Upper lobe of right lung (tissue), 1 donor: ENCODE data around the gene PLXNB2. TPM values are rescaled to one million over a fixed set of nuclear protein-coding genes. Genes with fewer than 3 reads are reported as not detected.
A peak's percentile ranks its signal among the peaks of the same experiment; 100 is the strongest.
"Not testable (repeated sequence)": the region's sequence is repeated elsewhere in the genome, so short reads cannot be mapped to it uniquely, and the experiment has no call there.

Experiments used
- ATAC-seq: fragments of 200-7000 bp; cut with Tn5 transposase; one replicate; pipeline ENCODE4 v1.9.1; 2020; ENCODE audit warnings: mild to moderate bottlenecking, moderate library complexity
- DNase-seq: peaks from one replicate; pipeline ENCODE4 v3.0.0-alpha.2; 2020
- H3K27ac ChIP-seq: fragments of 200-600 bp; one replicate; pipeline ENCODE4 v1.8.0; 2022
- H3K27me3 ChIP-seq: fragments of 200-600 bp; one replicate; pipeline ENCODE4 v1.8.0; 2022; ENCODE audit warnings: mild to moderate bottlenecking
- H3K36me3 ChIP-seq: fragments of 200-600 bp; one replicate; pipeline ENCODE4 v1.8.0; 2022
- H3K4me1 ChIP-seq: fragments of 200-600 bp; one replicate; pipeline ENCODE4 v1.8.0; 2022
- H3K4me3 ChIP-seq: fragments of 200-600 bp; one replicate; pipeline ENCODE4 v1.8.0; 2022; ENCODE audit warnings: mild to moderate bottlenecking
- H3K9me3 ChIP-seq: fragments of 200-600 bp; one replicate; pipeline ENCODE4 v1.8.0; 2022
- intact Hi-C: fragments of 100-400 bp; cut with DNase I; formaldehyde crosslinking; loops from one replicate; pipeline ENCODE4 v1.11.0; 2022
- total RNA-seq: library from RNA; stranded (reverse); fragmentation: NEBNext Ultra II Directional; extraction: Animal tissue kit (Norgen Biotek cat#: 25700); gene quantifications from one replicate; pipeline ENCODE4 v1.2.1, GENCODE V29; 2021
- TF ChIP-seq, protein P1 (sequence below): fragments of 200-600 bp; IDR thresholded peaks from one replicate; pipeline ENCODE4 v1.8.0; 2022; ENCODE audit warnings: antibody characterized with exemption
- donor health status: DM: no; HTN: yes; CAD: no; lungs with severe emphysema.

The PLXNB2 gene
- total RNA-seq, 1 donor from 2014 or later, result 308 TPM

- Histone ChIP-seq H3K4me3 (no peak overlapping the region), H3K27me3 (no peaks in the 10 kb centered on the region), H3K36me3 (peaks cover 53% of the 10 kb centered on the region), H3K4me1 (peaks cover 18% of the 10 kb centered on the region), H3K27ac (no peak overlapping the region), H3K9me3 (no peaks in the 10 kb centered on the region)
- TF ChIP-seq, protein P1, sequence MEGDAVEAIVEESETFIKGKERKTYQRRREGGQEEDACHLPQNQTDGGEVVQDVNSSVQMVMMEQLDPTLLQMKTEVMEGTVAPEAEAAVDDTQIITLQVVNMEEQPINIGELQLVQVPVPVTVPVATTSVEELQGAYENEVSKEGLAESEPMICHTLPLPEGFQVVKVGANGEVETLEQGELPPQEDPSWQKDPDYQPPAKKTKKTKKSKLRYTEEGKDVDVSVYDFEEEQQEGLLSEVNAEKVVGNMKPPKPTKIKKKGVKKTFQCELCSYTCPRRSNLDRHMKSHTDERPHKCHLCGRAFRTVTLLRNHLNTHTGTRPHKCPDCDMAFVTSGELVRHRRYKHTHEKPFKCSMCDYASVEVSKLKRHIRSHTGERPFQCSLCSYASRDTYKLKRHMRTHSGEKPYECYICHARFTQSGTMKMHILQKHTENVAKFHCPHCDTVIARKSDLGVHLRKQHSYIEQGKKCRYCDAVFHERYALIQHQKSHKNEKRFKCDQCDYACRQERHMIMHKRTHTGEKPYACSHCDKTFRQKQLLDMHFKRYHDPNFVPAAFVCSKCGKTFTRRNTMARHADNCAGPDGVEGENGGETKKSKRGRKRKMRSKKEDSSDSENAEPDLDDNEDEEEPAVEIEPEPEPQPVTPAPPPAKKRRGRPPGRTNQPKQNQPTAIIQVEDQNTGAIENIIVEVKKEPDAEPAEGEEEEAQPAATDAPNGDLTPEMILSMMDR, result no peak
- ATAC-seq (no peak), DNase-seq (no peak)
- intact Hi-C loops, result loop anchor here (10.0 kb wide), 1 partner anchor 49 kb away; the partner anchor contains the start of gene DENND6B
Observed at GRCh38 chr22:50275181-50276055, 32.0 kb downstream of the PLXNB2 start.

DNA sequence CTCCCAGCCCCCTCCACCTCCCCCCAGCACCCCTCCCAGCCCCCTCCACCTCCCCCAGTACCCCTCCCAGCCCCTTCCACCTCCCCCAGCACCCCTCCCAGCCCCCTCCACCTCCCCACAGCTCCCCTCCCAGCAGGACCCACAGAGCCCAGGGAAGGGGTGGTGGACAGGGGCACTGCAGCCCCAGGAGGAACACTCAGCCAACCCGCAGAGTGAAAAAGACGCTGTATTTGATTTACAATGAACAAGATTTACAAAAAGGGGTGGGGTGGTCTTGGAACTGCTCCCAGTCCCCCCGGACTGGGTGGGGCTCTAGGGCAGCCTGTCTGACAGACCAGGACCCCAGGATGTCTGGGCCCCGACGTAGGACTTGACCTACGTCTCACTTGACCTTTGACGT lies 32.7 kb downstream of the PLXNB2 start:
- H3K27me3 ChIP-seq, result no peaks in the 10 kb centered on the region
- no peak for DNase-seq
- ATAC-seq, result no peak
- H3K9me3 ChIP-seq, result no peaks in the 10 kb centered on the region
- TF ChIP-seq, protein P1, result no peak
- peaks cover 20% of the 10 kb centered on the region for H3K4me1 ChIP-seq
- no peak overlapping the region for H3K27ac ChIP-seq
- peaks cover 47% of the 10 kb centered on the region for H3K36me3 ChIP-seq
- intact Hi-C loops, result loop anchor here (10.0 kb wide), 1 partner anchor 50 kb away; the partner anchor contains the start of gene DENND6B
- H3K4me3 ChIP-seq, result no peak overlapping the region

GRCh38 chr22:50274311-50274710 lies 33.1 kb downstream of the PLXNB2 start:
- Histone ChIP-seq H3K27ac (no peak overlapping the region), H3K9me3 (no peaks in the 10 kb centered on the region), H3K4me1 (peaks cover 24% of the 10 kb centered on the region), H3K36me3 (peaks cover 42% of the 10 kb centered on the region), H3K27me3 (no peaks in the 10 kb centered on the region), H3K4me3 (no peak overlapping the region)
- no peak for DNase-seq
- ATAC-seq, result no peak
- intact Hi-C loops, result loop anchor here (10.0 kb wide), 1 partner anchor 50 kb away; the partner anchor contains the start of gene DENND6B
- TF ChIP-seq, protein P1, result peak; percentile 35

DNA sequence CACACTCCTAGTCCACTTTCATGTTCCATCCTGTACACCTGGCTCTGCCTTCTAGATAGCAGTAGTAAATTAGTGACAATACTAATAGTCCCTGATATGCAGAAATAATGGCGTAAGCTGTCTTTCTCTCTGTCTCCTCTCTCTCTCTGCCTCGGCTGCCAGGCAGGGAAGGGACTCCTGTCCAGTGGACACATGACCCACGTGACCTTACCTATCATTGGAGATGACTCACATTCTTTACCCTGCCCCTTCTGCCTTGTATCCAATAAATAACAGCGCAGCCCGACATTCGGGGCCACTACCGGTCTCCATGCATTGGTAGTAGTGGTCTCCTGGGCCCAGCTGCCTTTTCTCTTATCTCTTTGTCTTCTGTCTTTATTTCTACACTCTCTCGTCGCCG lies 33.7 kb downstream of the PLXNB2 start:
- H3K27me3 ChIP-seq, H3K9me3 ChIP-seq, H3K27ac ChIP-seq, ATAC-seq, H3K4me3 ChIP-seq, DNase-seq: not testable (repeated sequence)
- intact Hi-C loops, result loop anchor here (10.0 kb wide), 1 partner anchor 51 kb away; the partner anchor contains the start of gene DENND6B
- Histone ChIP-seq H3K4me1 (peaks cover 29% of the 10 kb centered on the region), H3K36me3 (peaks cover 37% of the 10 kb centered on the region)

- not testable (repeated sequence) for H3K27me3 ChIP-seq, DNase-seq, H3K9me3 ChIP-seq, ATAC-seq, H3K27ac ChIP-seq, H3K4me3 ChIP-seq
- H3K36me3 ChIP-seq, result peaks cover 33% of the 10 kb centered on the region
- TF ChIP-seq, protein P1, result peak; percentile 18
- intact Hi-C loops, result loop anchor here (10.0 kb wide), 1 partner anchor 51 kb away; the partner anchor contains the start of gene DENND6B
- H3K4me1 ChIP-seq, result peaks cover 33% of the 10 kb centered on the region
Observed at GRCh38 chr22:50273352-50273751, 34.1 kb downstream of the PLXNB2 start.
